HCT116 (cell line): Measurements from ENCODE around the gene CKMT1B. TPM values are rescaled to one million over a fixed set of nuclear protein-coding genes. Genes with fewer than 3 reads are reported as not detected.

Experiments
- ATAC-seq: fragments of 200-7000 bp; cut with Tn5 transposase; 2 replicates; pipeline ENCODE4 v1.9.1; 2020; ENCODE audit warnings: mild to moderate bottlenecking, moderate library complexity
- BruUV-seq: library from RNA; stranded (reverse); fragments of 400-500 nt; replicated peaks from 2 replicates; lab custom pipeline; 2021; lab: Mats Ljungman, UMichigan
- CTCF ChIA-PET: fragments of 300-600 bp; sonication (Branson Sonifier 250); formaldehyde crosslinking; loops from one replicate; lab custom pipeline; 2021; ENCODE audit warnings: antibody characterized with exemption; lab: Charles Lee
- POLR2A ChIA-PET: fragments of 300-600, 350-600 bp; sonication (Branson Sonifier 250); formaldehyde crosslinking; loops from one replicate; lab custom pipeline; 2021; ENCODE audit warnings: antibody characterized with exemption; lab: Charles Lee
- RAD21 ChIA-PET, 2 experiments: fragments of 300-600 bp; sonication (Branson Sonifier 250); formaldehyde crosslinking; loops; one replicate each; lab custom pipeline; 2023; ENCODE audit warnings: low total read pairs in 2 of 2; ENCODE audit not compliant: uncharacterized antibody in 2 of 2, unreplicated experiment in 2 of 2, low non-redundant PET in 1 of 2; lab: Charles Lee
- DNase-seq: peaks from one replicate; pipeline ENCODE4 v3.0.0-alpha.2; 2010; ENCODE audit warnings: low read depth, low spot score
- H2AFZ ChIP-seq: fragments of 200-600 bp; shearing (Covaris generic), sonication (generic); 2 replicates; pipeline ENCODE4 v1.6.1; 2017; ENCODE audit warnings: low read depth, mixed run types, mixed read lengths, antibody characterized with exemption, low read length; ENCODE audit not compliant: poor library complexity, severe bottlenecking
- H3K27ac ChIP-seq: 2 replicates; pipeline ENCODE4 v1.5.1; 2012; ENCODE audit warnings: low read depth, low read length
- H3K27me3 ChIP-seq: fragments of 200-600 bp; sonication (generic); 2 replicates; pipeline ENCODE4 v1.6.1; 2016; ENCODE audit warnings: mixed run types, low read length, mixed read lengths; ENCODE audit not compliant: insufficient read depth
- H3K36me3 ChIP-seq, 2 experiments: fragments of 200-500 bp in 1 of 2; fragments of 200-600 bp in 1 of 2; sonication (Bioruptor generic) in 1 of 2; sonication (generic) in 1 of 2; 2 replicates each; pipeline versions ENCODE4 v1.5.1 to v1.6.1; 2014 to 2016; ENCODE audit warnings: low read length in 2 of 2, inconsistent platforms in 1 of 2, mixed read lengths in 1 of 2, mixed run types in 1 of 2; ENCODE audit not compliant: insufficient read depth in 2 of 2, control insufficient read depth in 1 of 2
- H3K4me1 ChIP-seq, 2 experiments: fragments of 200-600 bp in 1 of 2; sonication (generic) in 1 of 2; 2 replicates each; pipeline versions ENCODE4 v1.5.1 to v1.6.1; 2012 to 2017; ENCODE audit warnings: low read length in 2 of 2, inconsistent platforms in 1 of 2, mild to moderate bottlenecking in 1 of 2, mixed read lengths in 1 of 2, mixed run types in 1 of 2, moderate library complexity in 1 of 2; ENCODE audit not compliant: insufficient read depth in 2 of 2, control insufficient read depth in 1 of 2
- H3K4me2 ChIP-seq: fragments of 200-600 bp; sonication (generic); 2 replicates; pipeline ENCODE4 v1.6.1; 2017; ENCODE audit warnings: mixed run types, low read length, mixed read lengths
- H3K4me3 ChIP-seq, 2 experiments: fragments of 200-600 bp in 1 of 2; sonication (generic) in 1 of 2; replicated peaks in 1 of 2; 2 replicates each; pipeline ENCODE4 v1.5.1; 2011 to 2016; ENCODE audit warnings: low read length in 2 of 2, control low read depth in 1 of 2, low read depth in 1 of 2, mild to moderate bottlenecking in 1 of 2, mixed read lengths in 1 of 2, mixed run types in 1 of 2
- H3K79me2 ChIP-seq: fragments of 200-600 bp; sonication (generic); 2 replicates; pipeline ENCODE4 v1.6.1; 2017; ENCODE audit warnings: mild to moderate bottlenecking, mixed run types, low read length, moderate library complexity, mixed read lengths; ENCODE audit not compliant: insufficient read depth
- H3K9ac ChIP-seq: fragments of 200-600 bp; sonication (generic); 2 replicates; pipeline ENCODE4 v1.6.1; 2016; ENCODE audit warnings: low read length, mixed read lengths
- H3K9me2 ChIP-seq: fragments of 200-600 bp; sonication (generic), shearing (Covaris generic); 2 replicates; pipeline ENCODE4 v1.6.1; 2017; ENCODE audit warnings: mixed run types, mild to moderate bottlenecking, moderate library complexity; ENCODE audit not compliant: insufficient read depth
- H3K9me3 ChIP-seq, 2 experiments: fragments of 200-500 bp in 1 of 2; fragments of 200-600 bp in 1 of 2; sonication (Bioruptor generic) in 1 of 2; sonication (generic) in 1 of 2; 2 replicates each; pipeline ENCODE4 v1.6.1; 2014 to 2017; ENCODE audit warnings: low read length in 2 of 2, mixed read lengths in 2 of 2, inconsistent platforms in 1 of 2, low read depth in 1 of 2, mild to moderate bottlenecking in 1 of 2, mixed run types in 1 of 2, moderate library complexity in 1 of 2; ENCODE audit not compliant: control insufficient read depth in 1 of 2, insufficient read depth in 1 of 2
- H4K20me1 ChIP-seq: fragments of 200-600 bp; sonication (generic), shearing (Covaris generic); 2 replicates; pipeline ENCODE4 v1.6.1; 2017; ENCODE audit warnings: mixed run types, mild to moderate bottlenecking, moderate library complexity; ENCODE audit not compliant: insufficient read depth
- TCF7L2 ChIP-seq: IDR thresholded peaks from 2 replicates; pipeline ENCODE4 v1.7.0; 2011; ENCODE audit warnings: borderline replicate concordance, inconsistent platforms; ENCODE audit not compliant: insufficient read depth, insufficient read length; ENCODE audit errors: extremely low read depth
- ZNF274 ChIP-seq: fragments of 200-500 bp; sonication (Bioruptor generic); IDR thresholded peaks from 2 replicates; pipeline ENCODE4 v1.6.1; 2014; ENCODE audit warnings: mild to moderate bottlenecking, low read depth, low read length, inconsistent platforms
- intact Hi-C: fragments of 100-400 bp; cut with micrococcal nuclease; formaldehyde crosslinking; loops from 2 replicates; pipeline ENCODE4 v1.10.0; 2022
- total RNA-seq: library from RNA; stranded (reverse); gene quantifications from one replicate; pipeline ENCODE4 v1.2.1, GENCODE V29; 2021; ENCODE audit not compliant: unreplicated experiment
- TF ChIP-seq, protein P1 (sequence below): IDR thresholded peaks from 2 replicates; pipeline ENCODE4 v1.6.1; 2012; ENCODE audit warnings: low read depth
- TF ChIP-seq, protein P2 (sequence below): IDR thresholded peaks from 2 replicates; pipeline ENCODE4 v1.6.1; 2012

CKMT1B gene
- total RNA-seq, 1 experiment from 2014 or later = 24.4 TPM

DNA sequence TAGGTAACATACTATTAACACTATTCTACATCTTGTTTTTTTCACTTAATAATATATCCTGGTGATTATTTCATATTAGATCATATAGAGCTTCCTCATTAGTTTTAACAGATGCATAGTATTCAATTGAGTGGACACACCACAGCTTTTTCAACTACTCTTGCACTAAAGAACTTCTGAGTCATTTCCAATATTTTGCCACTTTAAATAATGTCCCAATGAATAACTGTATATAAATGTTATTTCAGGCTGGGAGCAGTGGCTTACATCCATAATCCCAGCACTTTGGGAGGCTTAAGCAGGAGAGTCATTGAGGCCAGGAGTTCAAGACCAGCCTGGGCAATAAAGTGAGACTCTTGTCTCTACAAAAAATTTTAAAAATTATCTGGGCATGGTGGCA is 49.6 kb upstream of the CKMT1B start (continued):
- TF ChIP-seq, protein P1, sequence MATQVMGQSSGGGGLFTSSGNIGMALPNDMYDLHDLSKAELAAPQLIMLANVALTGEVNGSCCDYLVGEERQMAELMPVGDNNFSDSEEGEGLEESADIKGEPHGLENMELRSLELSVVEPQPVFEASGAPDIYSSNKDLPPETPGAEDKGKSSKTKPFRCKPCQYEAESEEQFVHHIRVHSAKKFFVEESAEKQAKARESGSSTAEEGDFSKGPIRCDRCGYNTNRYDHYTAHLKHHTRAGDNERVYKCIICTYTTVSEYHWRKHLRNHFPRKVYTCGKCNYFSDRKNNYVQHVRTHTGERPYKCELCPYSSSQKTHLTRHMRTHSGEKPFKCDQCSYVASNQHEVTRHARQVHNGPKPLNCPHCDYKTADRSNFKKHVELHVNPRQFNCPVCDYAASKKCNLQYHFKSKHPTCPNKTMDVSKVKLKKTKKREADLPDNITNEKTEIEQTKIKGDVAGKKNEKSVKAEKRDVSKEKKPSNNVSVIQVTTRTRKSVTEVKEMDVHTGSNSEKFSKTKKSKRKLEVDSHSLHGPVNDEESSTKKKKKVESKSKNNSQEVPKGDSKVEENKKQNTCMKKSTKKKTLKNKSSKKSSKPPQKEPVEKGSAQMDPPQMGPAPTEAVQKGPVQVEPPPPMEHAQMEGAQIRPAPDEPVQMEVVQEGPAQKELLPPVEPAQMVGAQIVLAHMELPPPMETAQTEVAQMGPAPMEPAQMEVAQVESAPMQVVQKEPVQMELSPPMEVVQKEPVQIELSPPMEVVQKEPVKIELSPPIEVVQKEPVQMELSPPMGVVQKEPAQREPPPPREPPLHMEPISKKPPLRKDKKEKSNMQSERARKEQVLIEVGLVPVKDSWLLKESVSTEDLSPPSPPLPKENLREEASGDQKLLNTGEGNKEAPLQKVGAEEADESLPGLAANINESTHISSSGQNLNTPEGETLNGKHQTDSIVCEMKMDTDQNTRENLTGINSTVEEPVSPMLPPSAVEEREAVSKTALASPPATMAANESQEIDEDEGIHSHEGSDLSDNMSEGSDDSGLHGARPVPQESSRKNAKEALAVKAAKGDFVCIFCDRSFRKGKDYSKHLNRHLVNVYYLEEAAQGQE = no peak
- no peak for TF ChIP-seq ZNF274
- TF ChIP-seq, protein P2, sequence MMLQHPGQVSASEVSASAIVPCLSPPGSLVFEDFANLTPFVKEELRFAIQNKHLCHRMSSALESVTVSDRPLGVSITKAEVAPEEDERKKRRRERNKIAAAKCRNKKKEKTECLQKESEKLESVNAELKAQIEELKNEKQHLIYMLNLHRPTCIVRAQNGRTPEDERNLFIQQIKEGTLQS = no peak

- BruUV-seq = no TSS peak
- Histone ChIP-seq H3K27me3 (no peaks in the 10 kb centered on the region), H2AFZ (no peak overlapping the region), H3K9ac (no peak overlapping the region), H3K36me3 (0 out of 4 replicates have a peak, but pooled peaks cover 0 to 6% of the 10 kb centered on the region in 2 experiments), H3K27ac (no peak overlapping the region), H3K4me2 (no peak overlapping the region), H3K79me2 (no peaks in the 10 kb centered on the region), H3K4me1 (no peaks in the 10 kb centered on the region), H3K9me2 (no peaks in the 10 kb centered on the region), H4K20me1 (no peaks in the 10 kb centered on the region), H3K9me3 (no peaks in the 10 kb centered on the region)
- no peak for ATAC-seq
- intact Hi-C loops = no loop called here
- ChIA-PET CTCF (no interaction called here), POLR2A (no interaction called here), RAD21 (no interaction called here)
- no peak for DNase-seq
- no peak for TF ChIP-seq TCF7L2
- TF ChIP-seq, all 23 proteins: peak for 0
- no peak overlapping the region for H3K4me3 ChIP-seq
These were observed 48.4 kb upstream of the CKMT1B start for GRCh38 chr15:43545426-43545825.
